Activated CD4-positive, alpha-beta T cell treated with anti-CD3 and anti-CD28 coated beads, Interleukin-10, Interleukin-2, amounts not matched to agents 100 ng/mL and 50 ng/mL, durations not matched to agents 16 hours and 8 hours (primary cell): ENCODE data around the gene OR2H2.
A peak's percentile ranks its signal among the peaks of the same experiment; 100 is the strongest.

Source experiments
- DNase-seq: peaks from one replicate; pipeline ENCODE4 v3.0.0-alpha.2; 2020

The OR2H2 gene

GRCh38 chr6:29631209-29631810 is 46.4 kb downstream of the OR2H2 start:
- no peak for DNase-seq

- DNase-seq: peak; percentile 39
Measured at GRCh38 chr6:29631860-29632731, 47.2 kb downstream of the OR2H2 start.

GRCh38 chr6:29632789-29633533 is 48.0 kb downstream of the OR2H2 start, which contains the start of gene GABBR1:
GABBR1 (minus strand) TSS chr6:29633183; CDS start chr6:29632385, 798 bp downstream.
- DNase-seq: peak; percentile 71

GRCh38 chr6:29633534-29633905 is 48.6 kb downstream of the OR2H2 start:
- DNase-seq: no peak

- no peak for DNase-seq
Measured at GRCh38 chr6:29637247-29637646, 52.3 kb downstream of the OR2H2 start.
